Mucosa of rectum (tissue), 2 donors: Measurements from ENCODE around the gene UMODL1.
"Not testable (repeated sequence)": the region's sequence is repeated elsewhere in the genome, so short reads cannot be mapped to it uniquely, and the experiment has no call there.

Experiments used
- H3K27ac ChIP-seq, 2 donors: one replicate each; pipeline ENCODE4 v1.7.0; 2013; ENCODE audit warnings: inconsistent platforms in 2 of 2, low read depth in 2 of 2, low read length in 2 of 2
- H3K27me3 ChIP-seq, 2 donors: one replicate each; pipeline ENCODE4 v1.7.0; 2013; ENCODE audit warnings: low read length in 2 of 2; ENCODE audit not compliant: control insufficient read depth in 2 of 2, insufficient read depth in 2 of 2
- H3K36me3 ChIP-seq, 2 donors: one replicate each; pipeline ENCODE4 v1.7.0; 2013; ENCODE audit warnings: low read length in 2 of 2; ENCODE audit not compliant: control insufficient read depth in 2 of 2, insufficient read depth in 2 of 2
- H3K4me1 ChIP-seq, 2 donors: one replicate each; pipeline ENCODE4 v1.7.0; 2013; ENCODE audit warnings: low read length in 2 of 2, mild to moderate bottlenecking in 1 of 2; ENCODE audit not compliant: control insufficient read depth in 2 of 2, insufficient read depth in 2 of 2
- H3K4me3 ChIP-seq, 2 donors: one replicate each; pipeline ENCODE4 v1.7.0; 2013; ENCODE audit warnings: low read length in 2 of 2
- H3K9ac ChIP-seq, 2 donors: one replicate each; pipeline ENCODE4 v1.7.0; 2013; ENCODE audit warnings: low read length in 2 of 2, low read depth in 1 of 2, mild to moderate bottlenecking in 1 of 2
- H3K9me3 ChIP-seq, 2 donors: one replicate each; pipeline ENCODE4 v1.7.0; 2013; ENCODE audit warnings: low read length in 2 of 2; ENCODE audit not compliant: control insufficient read depth in 2 of 2
- donor health status: healthy.
- donor health status: Normal muscosa, but diverticular disease.

Gene UMODL1

GRCh38 chr21:42175110-42175710 is 104.1 kb downstream of the UMODL1 start:
- Histone ChIP-seq H3K36me3 (no peaks in the 10 kb centered on the region), H3K9ac (no peak overlapping the region), H3K27ac (no peak overlapping the region)

GRCh38 chr21:42176859-42177258 is 105.7 kb downstream of the UMODL1 start:
- Histone ChIP-seq H3K27me3 (peaks cover 0 to 2% of the 10 kb centered on the region in 2 donors), H3K4me3 (no peak overlapping the region), H3K27ac (no peak overlapping the region), H3K9ac (no peak overlapping the region), H3K9me3 (no peaks in the 10 kb centered on the region), H3K36me3 (no peaks in the 10 kb centered on the region), H3K4me1 (peaks cover 0 to under 1% of the 10 kb centered on the region in 2 donors)

More at GRCh38 chr21:42175110-42175710, 104.1 kb downstream of the UMODL1 start:
- no peak overlapping the region for H3K4me3 ChIP-seq
- no peaks in the 10 kb centered on the region for H3K9me3 ChIP-seq
- H3K4me1 ChIP-seq: peaks cover 5 to 16% of the 10 kb centered on the region in 2 donors
- peaks cover 0 to 2% of the 10 kb centered on the region in 2 donors for H3K27me3 ChIP-seq

- no peaks in the 10 kb centered on the region for H3K4me1 ChIP-seq
- no peak overlapping the region for H3K4me3 ChIP-seq
- no peak overlapping the region for H3K9ac ChIP-seq
- no peaks in the 10 kb centered on the region for H3K9me3 ChIP-seq
- no peak overlapping the region for H3K27ac ChIP-seq
- no peaks in the 10 kb centered on the region for H3K36me3 ChIP-seq
- H3K27me3 ChIP-seq: peaks cover 0 to 2% of the 10 kb centered on the region in 2 donors
Observed at GRCh38 chr21:42179316-42179715, 108.2 kb downstream of the UMODL1 start.

- not testable (repeated sequence) for H3K9me3 ChIP-seq, H3K9ac ChIP-seq, H3K36me3 ChIP-seq, H3K27ac ChIP-seq, H3K4me1 ChIP-seq, H3K4me3 ChIP-seq, H3K27me3 ChIP-seq
Observed at GRCh38 chr21:42180001-42180400, 108.9 kb downstream of the UMODL1 start.

- H3K4me1 ChIP-seq: peaks cover 6 to 9% of the 10 kb centered on the region in 2 donors
- H3K27me3 ChIP-seq: no peaks in the 10 kb centered on the region
- no peaks in the 10 kb centered on the region for H3K36me3 ChIP-seq
- H3K4me3 ChIP-seq: no peak overlapping the region
- H3K9me3 ChIP-seq: no peaks in the 10 kb centered on the region
- no peak overlapping the region for H3K9ac ChIP-seq
- H3K27ac ChIP-seq: no peak overlapping the region
Observed at GRCh38 chr21:42182713-42183371, 111.7 kb downstream of the UMODL1 start.

- H3K27me3 ChIP-seq: no peaks in the 10 kb centered on the region
- peaks cover 9 to 11% of the 10 kb centered on the region in 2 donors for H3K4me1 ChIP-seq
- H3K36me3 ChIP-seq: no peaks in the 10 kb centered on the region
- H3K27ac ChIP-seq: no peak overlapping the region
- no peaks in the 10 kb centered on the region for H3K9me3 ChIP-seq
- H3K9ac ChIP-seq: no peak overlapping the region
- H3K4me3 ChIP-seq: no peak overlapping the region
Observed at GRCh38 chr21:42183374-42184266, 112.5 kb downstream of the UMODL1 start.

GRCh38 chr21:42186591-42186990 is 115.5 kb downstream of the UMODL1 start:
- H3K4me3 ChIP-seq: no peak overlapping the region
- no peak overlapping the region for H3K27ac ChIP-seq
- H3K36me3 ChIP-seq: no peaks in the 10 kb centered on the region
- peaks cover 9 to 13% of the 10 kb centered on the region in 2 donors for H3K4me1 ChIP-seq
- H3K27me3 ChIP-seq: no peaks in the 10 kb centered on the region
- H3K9ac ChIP-seq: no peak overlapping the region
- H3K9me3 ChIP-seq: no peaks in the 10 kb centered on the region

- Histone ChIP-seq H3K36me3 (no peaks in the 10 kb centered on the region), H3K4me1 (peaks cover 13 to 14% of the 10 kb centered on the region in 2 donors), H3K9ac (peak overlapping the region in 1 of 2 donors; percentile 58), H3K27me3 (no peaks in the 10 kb centered on the region), H3K27ac (peak overlapping the region; percentile 69 to 81), H3K9me3 (no peaks in the 10 kb centered on the region), H3K4me3 (peak overlapping the region in 1 of 2 donors; percentile 33)
Observed at GRCh38 chr21:42187976-42188653, 117.0 kb downstream of the UMODL1 start.

- Histone ChIP-seq H3K4me1 (peaks cover 15 to 17% of the 10 kb centered on the region in 2 donors), H3K4me3 (no peak overlapping the region), H3K36me3 (no peaks in the 10 kb centered on the region), H3K9ac (no peak overlapping the region), H3K27me3 (no peaks in the 10 kb centered on the region), H3K9me3 (no peaks in the 10 kb centered on the region), H3K27ac (peak overlapping the region; percentile 7 to 81)
Observed at GRCh38 chr21:42188663-42189062, 117.5 kb downstream of the UMODL1 start.
